Memory B cell (primary cell): Measurements from ENCODE around the gene THRB.
"Not testable (repeated sequence)": the region's sequence is repeated elsewhere in the genome, so short reads cannot be mapped to it uniquely, and the experiment has no call there.

Source experiments
- ATAC-seq: fragments of 150-1000 bp; cut with Tn5 transposase; 2 replicates; pipeline ENCODE4 v1.10.0; 2021; ENCODE audit warnings: low read depth, mild to moderate bottlenecking, moderate library complexity
- DNase-seq, 2 donors: peaks; one replicate each; pipeline ENCODE4 v3.0.0; 2022; ENCODE audit warnings: low spot score in 2 of 2
- H3K27ac Mint-ChIP-seq: one replicate; pipeline ENCODE4 v1.8.0; 2022; ENCODE audit warnings: mild to moderate bottlenecking, moderate library complexity, mixed read lengths
- H3K27me3 Mint-ChIP-seq: one replicate; pipeline ENCODE4 v1.8.0; 2022; ENCODE audit warnings: mixed read lengths
- H3K36me3 Mint-ChIP-seq: one replicate; pipeline ENCODE4 v1.8.0; 2022; ENCODE audit warnings: mild to moderate bottlenecking, mixed read lengths
- H3K4me1 Mint-ChIP-seq: one replicate; pipeline ENCODE4 v1.8.0; 2022; ENCODE audit warnings: mixed read lengths
- H3K4me3 Mint-ChIP-seq: one replicate; pipeline ENCODE4 v1.8.0; 2022; ENCODE audit warnings: mild to moderate bottlenecking, moderate library complexity, mixed read lengths
- H3K9me3 Mint-ChIP-seq: one replicate; pipeline ENCODE4 v1.8.0; 2022; ENCODE audit warnings: mixed read lengths

Gene THRB

GRCh38 chr3:24407980-24408680, 86.5 kb downstream of the THRB start:
- Mint-ChIP-seq H3K4me1 (no peaks in the 10 kb centered on the region), H3K9me3 (no peaks in the 10 kb centered on the region), H3K27ac (no peak overlapping the region), H3K36me3 (no peaks in the 10 kb centered on the region), H3K4me3 (no peak overlapping the region), H3K27me3 (no peaks in the 10 kb centered on the region)
- DNase-seq (no peak), ATAC-seq (no peak)

GRCh38 chr3:24406900-24407299, 87.8 kb downstream of the THRB start:
- ATAC-seq (no peak), DNase-seq (no peak)
- H3K27me3 Mint-ChIP-seq = no peaks in the 10 kb centered on the region
- H3K27ac Mint-ChIP-seq = no peak overlapping the region
- no peaks in the 10 kb centered on the region for H3K9me3 Mint-ChIP-seq
- no peaks in the 10 kb centered on the region for H3K36me3 Mint-ChIP-seq
- no peaks in the 10 kb centered on the region for H3K4me1 Mint-ChIP-seq
- no peak overlapping the region for H3K4me3 Mint-ChIP-seq

GRCh38 chr3:24405057-24405456, 89.6 kb downstream of the THRB start:
- Mint-ChIP-seq H3K4me3 (no peak overlapping the region), H3K4me1 (no peaks in the 10 kb centered on the region), H3K36me3 (no peaks in the 10 kb centered on the region), H3K27me3 (no peaks in the 10 kb centered on the region), H3K27ac (no peak overlapping the region), H3K9me3 (no peaks in the 10 kb centered on the region)
- DNase-seq = no peak
- no peak for ATAC-seq

- DNase-seq = no peak
- Mint-ChIP-seq H3K4me3 (no peak overlapping the region), H3K27me3 (no peaks in the 10 kb centered on the region), H3K36me3 (no peaks in the 10 kb centered on the region), H3K4me1 (no peaks in the 10 kb centered on the region), H3K9me3 (no peaks in the 10 kb centered on the region), H3K27ac (no peak overlapping the region)
- no peak for ATAC-seq
Observed at GRCh38 chr3:24401811-24402185, 92.9 kb downstream of the THRB start.

GRCh38 chr3:24401090-24401810, 93.4 kb downstream of the THRB start:
- ATAC-seq (no peak), DNase-seq (no peak)
- Mint-ChIP-seq H3K4me3 (no peak overlapping the region), H3K36me3 (no peaks in the 10 kb centered on the region), H3K27me3 (no peaks in the 10 kb centered on the region), H3K27ac (no peak overlapping the region), H3K9me3 (no peaks in the 10 kb centered on the region), H3K4me1 (no peaks in the 10 kb centered on the region)

- H3K36me3 Mint-ChIP-seq = no peaks in the 10 kb centered on the region
- H3K4me1 Mint-ChIP-seq = no peaks in the 10 kb centered on the region
- DNase-seq (no peak), ATAC-seq (no peak)
- no peaks in the 10 kb centered on the region for H3K9me3 Mint-ChIP-seq
- H3K27ac Mint-ChIP-seq = no peak overlapping the region
- no peak overlapping the region for H3K4me3 Mint-ChIP-seq
- H3K27me3 Mint-ChIP-seq = no peaks in the 10 kb centered on the region
Observed at GRCh38 chr3:24400450-24400849, 94.2 kb downstream of the THRB start.

GRCh38 chr3:24400015-24400414, 94.6 kb downstream of the THRB start:
- ATAC-seq (no peak), DNase-seq (no peak)
- H3K4me1 Mint-ChIP-seq = no peaks in the 10 kb centered on the region
- no peaks in the 10 kb centered on the region for H3K9me3 Mint-ChIP-seq
- H3K27me3 Mint-ChIP-seq = no peaks in the 10 kb centered on the region
- H3K4me3 Mint-ChIP-seq = no peak overlapping the region
- H3K36me3 Mint-ChIP-seq = no peaks in the 10 kb centered on the region
- H3K27ac Mint-ChIP-seq = no peak overlapping the region

- Mint-ChIP-seq H3K9me3 (no peaks in the 10 kb centered on the region), H3K36me3 (no peaks in the 10 kb centered on the region), H3K4me3 (no peak overlapping the region), H3K27ac (no peak overlapping the region), H3K27me3 (no peaks in the 10 kb centered on the region), H3K4me1 (no peaks in the 10 kb centered on the region)
- ATAC-seq = no peak
- no peak for DNase-seq
Observed at GRCh38 chr3:24399614-24400013, 95.0 kb downstream of the THRB start.

- not testable (repeated sequence) for H3K4me3 Mint-ChIP-seq, DNase-seq, H3K4me1 Mint-ChIP-seq, H3K9me3 Mint-ChIP-seq, H3K27ac Mint-ChIP-seq, ATAC-seq, H3K27me3 Mint-ChIP-seq, H3K36me3 Mint-ChIP-seq
Observed at GRCh38 chr3:24398712-24399111, 95.9 kb downstream of the THRB start.

GRCh38 chr3:24396338-24396737, 98.3 kb downstream of the THRB start:
- H3K27me3 Mint-ChIP-seq = no peaks in the 10 kb centered on the region
- no peaks in the 10 kb centered on the region for H3K9me3 Mint-ChIP-seq
- DNase-seq (no peak), ATAC-seq (no peak)
- no peak overlapping the region for H3K4me3 Mint-ChIP-seq
- no peak overlapping the region for H3K27ac Mint-ChIP-seq
- H3K4me1 Mint-ChIP-seq = no peaks in the 10 kb centered on the region
- no peaks in the 10 kb centered on the region for H3K36me3 Mint-ChIP-seq

- ATAC-seq (no peak), DNase-seq (no peak)
- H3K4me3 Mint-ChIP-seq = no peak overlapping the region
- H3K27ac Mint-ChIP-seq = no peak overlapping the region
- no peaks in the 10 kb centered on the region for H3K9me3 Mint-ChIP-seq
- H3K36me3 Mint-ChIP-seq = no peaks in the 10 kb centered on the region
- no peaks in the 10 kb centered on the region for H3K27me3 Mint-ChIP-seq
- H3K4me1 Mint-ChIP-seq = no peaks in the 10 kb centered on the region
Observed at GRCh38 chr3:24394754-24395153, 99.9 kb downstream of the THRB start.

GRCh38 chr3:24393316-24393715, 101.3 kb downstream of the THRB start:
- Mint-ChIP-seq H3K36me3 (no peaks in the 10 kb centered on the region), H3K4me1 (no peaks in the 10 kb centered on the region), H3K27me3 (no peaks in the 10 kb centered on the region), H3K9me3 (no peaks in the 10 kb centered on the region), H3K4me3 (no peak overlapping the region), H3K27ac (no peak overlapping the region)
- DNase-seq (no peak), ATAC-seq (no peak)

GRCh38 chr3:24390169-24391130, 104.2 kb downstream of the THRB start:
- no peak overlapping the region for H3K4me3 Mint-ChIP-seq
- no peaks in the 10 kb centered on the region for H3K4me1 Mint-ChIP-seq
- no peaks in the 10 kb centered on the region for H3K27me3 Mint-ChIP-seq
- no peaks in the 10 kb centered on the region for H3K36me3 Mint-ChIP-seq
- DNase-seq = no peak
- no peaks in the 10 kb centered on the region for H3K9me3 Mint-ChIP-seq
- H3K27ac Mint-ChIP-seq = no peak overlapping the region
- ATAC-seq = no peak
